SK-N-MC (cell line): ENCODE data around the gene AMOT.

Experiments
- DNase-seq: peaks from one replicate; pipeline ENCODE4 v3.0.0-alpha.2; 2011; ENCODE audit warnings: low read depth, low spot score
- H3K27ac ChIP-seq: fragments of 200-600 bp; sonication (generic); 2 replicates; pipeline ENCODE4 v1.5.1; 2016; ENCODE audit warnings: mixed run types
- H3K36me3 ChIP-seq: fragments of 200-600 bp; sonication (generic); 2 replicates; pipeline ENCODE4 v1.6.1; 2017; ENCODE audit warnings: antibody characterized with exemption, low read length, mixed read lengths; ENCODE audit not compliant: insufficient read depth
- H3K4me3 ChIP-seq: fragments of 200-600 bp; sonication (generic); 2 replicates; pipeline ENCODE4 v1.5.1; 2016
- H3K9ac ChIP-seq: fragments of 200-600 bp; sonication (generic); 2 replicates; pipeline ENCODE4 v1.8.0; 2017; ENCODE audit warnings: mixed run types, mixed read lengths; ENCODE audit not compliant: insufficient read length
- H3K9me3 ChIP-seq: fragments of 200-600 bp; sonication (generic); 2 replicates; pipeline ENCODE4 v1.6.1; 2017; ENCODE audit warnings: low read depth, mild to moderate bottlenecking, antibody characterized with exemption, low read length, moderate library complexity, mixed read lengths
- EZH2 ChIP-seq: fragments of 200-600 bp; sonication (generic); IDR thresholded peaks from one replicate; pipeline ENCODE4 v1.6.1; 2017; ENCODE audit warnings: antibody characterized with exemption
- FOXP2 ChIP-seq: optimal IDR thresholded peaks from 2 replicates; pipeline ENCODE3; 2011; ENCODE audit warnings: mild to moderate bottlenecking, moderate library complexity; ENCODE audit not compliant: insufficient read depth; ENCODE audit errors: extremely low read length, control extremely low read depth
- POLR2AphosphoS5 ChIP-seq: IDR thresholded peaks from 2 replicates; pipeline ENCODE4 v1.6.1; 2012; ENCODE audit warnings: mild to moderate bottlenecking, low read depth, low read length, borderline replicate concordance

Gene AMOT

GRCh38 chrX:112819008-112819640 lies 21.5 kb downstream of the AMOT start:
- Histone ChIP-seq H3K9ac (no peak overlapping the region), H3K27ac (no peak overlapping the region), H3K9me3 (no peaks in the 10 kb centered on the region), H3K4me3 (no peak overlapping the region), H3K36me3 (peaks cover 6% of the 10 kb centered on the region; the same call in 1 of the 2 replicates)
- no peak for DNase-seq
- TF ChIP-seq POLR2AphosphoS5 (no peak), EZH2 (no peak), FOXP2 (no peak)

- H3K9me3 ChIP-seq, result no peaks in the 10 kb centered on the region
- no peak overlapping the region for H3K4me3 ChIP-seq
- no peak overlapping the region; the same call in 1 of the 2 replicates for H3K27ac ChIP-seq
- H3K36me3 ChIP-seq, result peaks cover 6% of the 10 kb centered on the region; the same call in 1 of the 2 replicates
- TF ChIP-seq POLR2AphosphoS5 (no peak), EZH2 (no peak), FOXP2 (no peak)
- DNase-seq, result no peak
- H3K9ac ChIP-seq, result no peak overlapping the region
These were observed 22.3 kb downstream of the AMOT start for GRCh38 chrX:112818114-112819007.

- no peak for DNase-seq
- Histone ChIP-seq H3K9ac (no peak overlapping the region), H3K9me3 (no peaks in the 10 kb centered on the region), H3K4me3 (no peak overlapping the region), H3K27ac (no peak overlapping the region), H3K36me3 (no peaks in the 10 kb centered on the region; the same call in 1 of the 2 replicates)
- no peak for TF ChIP-seq FOXP2
- no peak for TF ChIP-seq EZH2
- TF ChIP-seq POLR2AphosphoS5, result no peak
These were observed 23.7 kb downstream of the AMOT start for GRCh38 chrX:112816908-112817307.

GRCh38 chrX:112814496-112814895 lies 26.1 kb downstream of the AMOT start:
- no peaks in the 10 kb centered on the region for H3K9me3 ChIP-seq
- H3K27ac ChIP-seq, result no peak overlapping the region
- H3K4me3 ChIP-seq, result no peak overlapping the region
- no peak overlapping the region for H3K9ac ChIP-seq
- no peak for TF ChIP-seq EZH2
- no peak for TF ChIP-seq POLR2AphosphoS5
- no peak for TF ChIP-seq FOXP2
- H3K36me3 ChIP-seq, result no peaks in the 10 kb centered on the region; the same call in 1 of the 2 replicates
- DNase-seq, result no peak

DNA sequence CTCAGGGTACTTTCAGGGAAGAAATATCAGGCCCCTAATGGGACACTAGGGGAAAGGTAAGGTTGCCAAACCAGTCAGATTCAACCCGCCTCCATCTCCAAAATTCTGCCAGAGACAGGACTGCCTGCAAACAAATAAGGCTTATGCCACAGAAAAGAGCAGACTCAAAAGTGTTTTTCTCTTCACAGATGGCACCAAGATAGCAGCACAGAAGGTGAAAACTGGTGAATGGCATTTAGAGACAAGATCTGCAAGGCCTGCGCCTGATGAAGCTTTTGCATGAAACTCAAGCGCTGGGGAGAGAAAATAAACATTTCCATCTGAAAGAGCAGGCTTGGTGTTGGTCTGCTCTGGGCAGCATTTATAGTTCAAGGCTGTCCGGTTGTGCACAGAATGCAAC lies 27.9 kb downstream of the AMOT start:
- H3K9me3 ChIP-seq, result no peaks in the 10 kb centered on the region
- H3K27ac ChIP-seq, result no peak overlapping the region
- H3K36me3 ChIP-seq, result peaks cover 5% of the 10 kb centered on the region; the same call in 1 of the 2 replicates
- H3K9ac ChIP-seq, result no peak overlapping the region
- TF ChIP-seq FOXP2, result no peak
- no peak for TF ChIP-seq EZH2
- no peak for TF ChIP-seq POLR2AphosphoS5
- H3K4me3 ChIP-seq, result no peak overlapping the region
- DNase-seq, result no peak

DNA sequence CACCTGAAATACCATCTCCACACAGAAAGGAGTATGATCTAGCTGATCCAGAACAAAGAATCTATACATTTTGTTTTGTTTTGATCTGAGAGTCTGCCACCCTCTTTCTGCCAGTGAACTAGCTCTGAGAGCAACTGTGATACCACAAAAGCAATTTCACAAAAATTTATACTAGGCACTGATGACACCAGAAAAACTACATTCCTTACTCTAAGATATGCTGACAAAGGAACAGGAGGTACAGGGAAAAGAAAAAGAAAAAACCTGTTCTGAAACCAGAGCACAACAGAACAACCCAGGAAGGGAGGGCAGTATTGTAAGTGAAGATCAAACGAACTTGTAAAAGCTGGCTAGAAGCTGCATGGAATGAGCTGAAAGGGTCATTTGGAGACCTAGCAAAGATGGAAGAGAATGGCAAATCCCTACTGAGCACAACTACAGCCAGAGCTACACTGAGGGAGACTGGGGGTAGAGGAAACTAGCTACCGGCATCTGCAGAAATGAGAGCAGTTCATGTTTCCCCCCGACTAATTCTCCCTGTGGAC lies 31.9 kb downstream of the AMOT start:
- no peak for DNase-seq
- peaks cover 7% of the 10 kb centered on the region; the same call in 1 of the 2 replicates for H3K36me3 ChIP-seq
- H3K27ac ChIP-seq, result no peak overlapping the region
- no peaks in the 10 kb centered on the region for H3K9me3 ChIP-seq
- no peak for TF ChIP-seq POLR2AphosphoS5
- H3K4me3 ChIP-seq, result no peak overlapping the region
- no peak overlapping the region for H3K9ac ChIP-seq

GRCh38 chrX:112808007-112808406 lies 32.6 kb downstream of the AMOT start:
- no peaks in the 10 kb centered on the region for H3K9me3 ChIP-seq
- H3K9ac ChIP-seq, result no peak overlapping the region
- DNase-seq, result no peak
- TF ChIP-seq POLR2AphosphoS5 (no peak), EZH2 (no peak), FOXP2 (no peak)
- H3K36me3 ChIP-seq, result peaks cover 7% of the 10 kb centered on the region; the same call in 1 of the 2 replicates
- no peak overlapping the region for H3K4me3 ChIP-seq
- H3K27ac ChIP-seq, result no peak overlapping the region

- H3K27ac ChIP-seq, result no peak overlapping the region
- peaks cover 18% of the 10 kb centered on the region for H3K36me3 ChIP-seq
- TF ChIP-seq EZH2 (no peak), POLR2AphosphoS5 (no peak), FOXP2 (no peak)
- H3K9me3 ChIP-seq, result no peaks in the 10 kb centered on the region
- H3K9ac ChIP-seq, result no peak overlapping the region
- no peak overlapping the region for H3K4me3 ChIP-seq
- DNase-seq, result no peak
These were observed 37.6 kb downstream of the AMOT start for GRCh38 chrX:112803060-112803459.
